Posterior vena cava (tissue), 2 donors: ENCODE results near the gene IL1A. TPM values are rescaled to one million over a fixed set of nuclear protein-coding genes. Genes with fewer than 3 reads are reported as not detected.

Source experiments
- total RNA-seq, 2 donors: library from RNA; stranded (reverse); fragmentation: NEBNext Ultra II Directional; extraction: Animal tissue kit (Norgen Biotek cat#: 25700); gene quantifications; one replicate each; pipeline ENCODE4 v1.2.1, GENCODE V29; 2021
- donor health status: DM: yes; HTN: yes; CAD: no.
- donor health status: DM: yes; HTN: yes; CAD: no.

The IL1A gene
- total RNA-seq, 2 donors from 2014 or later = not detected

Other genes with a start within 250 kb of the IL1A start
- gene POLR1B, start 242.0 kb downstream of the IL1A start, total RNA-seq = 10 to 100 TPM; 11.4 to 12.8 TPM
- gene CHCHD5, start 199.9 kb downstream of the IL1A start, total RNA-seq = 10 to 100 TPM; 12.7 to 23.8 TPM
- gene SLC20A1, start 138.6 kb downstream of the IL1A start, total RNA-seq = 10 to 100 TPM; 41.0 to 43.6 TPM
- gene NT5DC4, start 63.5 kb downstream of the IL1A start, total RNA-seq = not detected
- under 1 TPM; 0.24 to 0.65 TPM for gene CKAP2L, start 19.9 kb downstream of the IL1A start, total RNA-seq
- gene IL1B, start 52.3 kb upstream of the IL1A start, total RNA-seq = 1 to 10 TPM; 1.0 to 1.1 TPM
- not detected for gene IL37, start 126.7 kb upstream of the IL1A start, total RNA-seq
- gene IL36G, start 193.5 kb upstream of the IL1A start, total RNA-seq = not detected
- gene IL36A, start 221.0 kb upstream of the IL1A start, total RNA-seq = not detected